SK-N-SH (cell line): ENCODE results near the gene TTC6. TPM values are rescaled to one million over a fixed set of nuclear protein-coding genes. Genes with fewer than 3 reads are reported as not detected.

Experiments
- MAX ChIP-seq: IDR thresholded peaks from 2 replicates; pipeline ENCODE4 v1.4.0; 2012; ENCODE audit warnings: low read depth
- polyA plus RNA-seq, 3 experiments: library from polyadenylated mRNA; depleted of rRNA; stranded (reverse); fragments of >200 nt; gene quantifications; 2 replicates each; pipeline ENCODE4 v1.2.3, GENCODE V29; 2012

TTC6 gene
- polyA plus RNA-seq, 1 of the 3 experiments (the other 2 are of a cell fraction), result not detected

- no peak for TF ChIP-seq MAX
Measured at GRCh38 chr14:37643701-37644100, 48.3 kb downstream of the TTC6 start (continued).

Other genes starting within 250 kb of the TTC6 start
- not detected in 2 replicates for gene FOXA1, start 380 bp upstream of the TTC6 start, polyA plus RNA-seq (2012; rRNA removed)